ENCODE results near the gene TNFSF13. TPM values are rescaled to one million over a fixed set of nuclear protein-coding genes. Genes with fewer than 3 reads are reported as not detected.

The TNFSF13 gene
- total and polyA plus RNA-seq, 12 donors: 1.00 to 75.2 (median 40.0) TPM

DNA sequence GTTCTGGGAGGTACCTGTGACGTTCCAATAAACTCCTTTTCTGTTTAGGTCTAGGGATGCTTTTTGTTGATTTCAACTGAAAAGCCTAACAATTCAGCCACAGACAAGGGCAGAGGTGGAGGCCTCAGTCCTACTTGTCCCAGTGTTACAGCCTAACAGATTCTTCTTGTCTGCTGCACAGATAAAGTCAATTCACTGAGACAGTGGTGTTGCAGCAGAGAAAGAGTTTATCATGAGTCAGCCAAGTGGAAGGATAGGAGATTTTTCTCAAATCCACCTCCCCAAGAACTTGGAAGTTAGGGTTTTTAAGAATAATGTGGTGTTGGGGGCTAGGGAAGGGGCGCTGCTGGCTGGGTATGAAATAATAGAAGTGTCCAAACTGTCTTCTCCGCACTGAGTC, 20.5 kb upstream of the TNFSF13 start:
- DNase-seq: no peak
- Histone ChIP-seq H3K9me3 (replicated peaks in 1 of 3) (no peaks in the 10 kb centered on the region), H3K27me3 (no peaks in the 10 kb centered on the region), H3K4me3 (no peak overlapping the region), H3K4me1 (replicated peaks in 1 of 2) (no peaks in the 10 kb centered on the region), H3K36me3 (replicated peaks in 1 of 2) (no peaks in the 10 kb centered on the region), H3K27ac (no peak overlapping the region)
- TF ChIP-seq, protein P1, sequence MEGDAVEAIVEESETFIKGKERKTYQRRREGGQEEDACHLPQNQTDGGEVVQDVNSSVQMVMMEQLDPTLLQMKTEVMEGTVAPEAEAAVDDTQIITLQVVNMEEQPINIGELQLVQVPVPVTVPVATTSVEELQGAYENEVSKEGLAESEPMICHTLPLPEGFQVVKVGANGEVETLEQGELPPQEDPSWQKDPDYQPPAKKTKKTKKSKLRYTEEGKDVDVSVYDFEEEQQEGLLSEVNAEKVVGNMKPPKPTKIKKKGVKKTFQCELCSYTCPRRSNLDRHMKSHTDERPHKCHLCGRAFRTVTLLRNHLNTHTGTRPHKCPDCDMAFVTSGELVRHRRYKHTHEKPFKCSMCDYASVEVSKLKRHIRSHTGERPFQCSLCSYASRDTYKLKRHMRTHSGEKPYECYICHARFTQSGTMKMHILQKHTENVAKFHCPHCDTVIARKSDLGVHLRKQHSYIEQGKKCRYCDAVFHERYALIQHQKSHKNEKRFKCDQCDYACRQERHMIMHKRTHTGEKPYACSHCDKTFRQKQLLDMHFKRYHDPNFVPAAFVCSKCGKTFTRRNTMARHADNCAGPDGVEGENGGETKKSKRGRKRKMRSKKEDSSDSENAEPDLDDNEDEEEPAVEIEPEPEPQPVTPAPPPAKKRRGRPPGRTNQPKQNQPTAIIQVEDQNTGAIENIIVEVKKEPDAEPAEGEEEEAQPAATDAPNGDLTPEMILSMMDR (IDR thresholded peaks at IDR 0.05): no peak
- intact Hi-C loops (cut with DNase I): no loop called here
- WGBS, 4 donors: 60 to 77% (median 74%) methylated on average over 3 of the region's 3 CpGs

DNA sequence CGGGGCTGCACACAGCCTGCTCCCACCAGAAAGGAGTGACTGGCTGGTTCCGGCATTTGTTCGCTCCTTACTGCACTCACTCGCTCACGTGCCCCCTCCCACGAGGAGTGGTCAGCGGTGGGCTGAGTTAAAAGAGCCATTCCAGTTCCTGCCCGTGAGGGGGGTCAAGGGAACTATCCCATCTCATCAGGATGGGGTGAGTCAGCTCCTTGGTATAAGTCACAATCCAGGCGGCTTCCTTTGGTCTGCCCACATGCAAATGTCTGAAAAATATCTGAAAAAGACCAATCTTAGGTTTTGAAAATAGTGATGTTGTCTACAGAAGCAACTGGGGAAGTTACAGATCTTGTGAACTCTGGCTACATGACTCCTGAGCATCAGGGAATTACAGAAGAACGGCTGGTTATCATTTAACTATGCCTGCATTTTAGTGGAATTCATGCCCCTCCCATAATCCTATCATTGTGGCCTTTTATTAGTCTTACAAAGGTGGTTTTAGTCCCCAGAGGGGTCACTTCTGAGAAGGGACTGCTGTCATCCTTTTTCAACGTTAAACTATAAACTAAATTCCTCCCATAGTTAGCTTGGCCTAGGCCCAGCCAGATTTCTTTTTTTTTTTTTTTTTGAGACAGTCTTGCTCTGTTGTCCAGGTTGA, 19.5 kb upstream of the TNFSF13 start:
- TF ChIP-seq, protein P1 (IDR thresholded peaks at IDR 0.05): no peak
- no peak for TF ChIP-seq POLR2A (IDR thresholded peaks at IDR 0.05)
- Histone ChIP-seq H3K27me3 (no peaks in the 10 kb centered on the region), H3K4me3 (no peak overlapping the region), H3K36me3 (replicated peaks in 1 of 2) (no peaks in the 10 kb centered on the region), H3K27ac (no peak overlapping the region), H3K9me3 (replicated peaks in 1 of 3) (no peaks in the 10 kb centered on the region), H3K4me1 (replicated peaks in 1 of 2) (peaks cover 0 to under 1% of the 10 kb centered on the region in 2 donors)
- DNase-seq: no peak
- WGBS, 4 donors: 71 to 77% (median 75%) methylated on average over 4 to 11 of the region's 11 CpGs
- intact Hi-C loops (cut with DNase I): no loop called here

DNA sequence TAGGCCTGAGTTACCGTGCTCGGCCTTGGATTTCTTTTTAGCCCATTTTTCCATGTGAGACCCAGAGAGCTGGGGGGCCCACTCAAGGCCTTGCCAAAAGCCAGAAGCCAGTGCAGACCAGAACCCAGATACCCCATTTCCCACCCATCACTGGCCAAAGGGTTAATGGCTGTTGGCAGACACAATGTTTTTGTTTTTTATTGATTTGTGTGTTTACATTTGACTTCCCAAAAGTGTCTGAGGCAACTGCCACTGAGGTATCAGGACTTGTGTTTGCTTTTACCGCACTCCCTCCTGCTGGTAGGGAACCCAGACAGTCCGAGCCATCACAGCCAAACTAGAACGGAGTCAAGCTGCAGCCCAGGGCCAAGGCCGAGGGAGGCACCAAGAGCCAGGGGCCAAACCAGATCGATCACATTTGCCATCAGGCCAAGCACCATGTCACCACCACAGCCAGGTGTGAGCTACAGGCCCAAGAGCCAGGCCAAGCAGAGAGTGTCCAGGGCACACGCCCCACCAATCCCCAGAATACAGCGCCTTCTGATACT, 17.4 kb upstream of the TNFSF13 start:
- Histone ChIP-seq H3K27me3 (no peaks in the 10 kb centered on the region), H3K9me3 (replicated peaks in 1 of 3) (no peaks in the 10 kb centered on the region), H3K27ac (no peak overlapping the region), H3K36me3 (replicated peaks in 1 of 2) (no peaks in the 10 kb centered on the region), H3K4me3 (no peak overlapping the region), H3K4me1 (replicated peaks in 1 of 2) (peaks cover 4 to 10% of the 10 kb centered on the region in 2 donors)
- 85 to 92% (median 89%) methylated on average over 8 to 9 of the region's 9 CpGs for WGBS, 4 donors
- no peak for DNase-seq
- intact Hi-C loops (cut with DNase I): no loop called here
- TF ChIP-seq, protein P1 (IDR thresholded peaks at IDR 0.05): no peak

DNA sequence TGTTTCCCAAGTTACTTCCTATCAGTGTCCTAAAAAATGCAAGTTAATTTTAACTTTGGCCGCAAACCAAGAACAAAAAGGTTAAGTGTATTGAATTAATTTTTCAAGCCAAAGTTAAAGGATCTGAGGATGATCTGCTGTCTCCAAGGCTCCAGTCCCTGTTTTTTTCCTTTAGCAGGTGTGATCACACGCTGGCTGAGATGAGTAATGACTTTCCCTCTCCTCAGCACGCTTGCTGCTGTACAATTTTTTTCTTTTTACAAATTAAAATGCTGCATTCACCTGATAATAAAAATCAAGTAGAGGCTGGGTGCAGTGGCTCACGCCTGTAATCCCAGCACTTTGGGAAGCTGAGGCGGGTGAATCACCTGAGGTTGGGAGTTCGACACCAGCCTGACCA, 13.6 kb upstream of the TNFSF13 start:
- Histone ChIP-seq H3K9me3 (replicated peaks in 1 of 3) (no peaks in the 10 kb centered on the region), H3K4me1 (replicated peaks in 1 of 2) (peaks cover 16 to 19% of the 10 kb centered on the region in 2 donors), H3K36me3 (replicated peaks in 1 of 2) (no peaks in the 10 kb centered on the region), H3K27ac (peak overlapping the region in 3 of 5 donors; percentile 35 to 78 (median 44)), H3K4me3 (no peak overlapping the region), H3K27me3 (no peaks in the 10 kb centered on the region)
- WGBS, 4 donors: 48 to 54% (median 52%) methylated on average over 6 of the region's 6 CpGs
- TF ChIP-seq POLR2A (IDR thresholded peaks at IDR 0.05): no peak
- TF ChIP-seq, protein P1 (IDR thresholded peaks at IDR 0.05): no peak
- DNase-seq: no peak
- intact Hi-C loops (cut with DNase I): no loop called here
